Activated T-cell treated with anti-CD3 and anti-CD28 coated beads, Interleukin-2, amount 50 U/mL, for 72 hours (primary cell): Measurements from ENCODE around the gene SLC7A6OS. TPM values are rescaled to one million over a fixed set of nuclear protein-coding genes. Genes with fewer than 3 reads are reported as not detected.

Experiments used
- ATAC-seq, 2 donors: fragments of 150-1000 bp; cut with Tn5 transposase; replicated peaks in 1 of 2; 2 replicates each; pipeline ENCODE4 v1.10.0; 2021; ENCODE audit warnings: moderate library complexity in 2 of 2, mild to moderate bottlenecking in 1 of 2
- DNase-seq, 2 donors: peaks; one replicate each; pipeline ENCODE4 v3.0.0; 2021 to 2022; ENCODE audit warnings: mixed read lengths in 1 of 2
- H3K27ac Mint-ChIP-seq: one replicate; pipeline ENCODE4 v1.8.0; 2022; ENCODE audit warnings: mild to moderate bottlenecking, moderate library complexity, mixed read lengths
- H3K27me3 Mint-ChIP-seq: one replicate; pipeline ENCODE4 v1.8.0; 2022; ENCODE audit warnings: low read depth, mixed read lengths
- H3K36me3 Mint-ChIP-seq, 2 donors: one replicate each; pipeline ENCODE4 v1.8.0; 2022; ENCODE audit warnings: mixed read lengths in 2 of 2, mild to moderate bottlenecking in 1 of 2; ENCODE audit not compliant: insufficient read depth in 2 of 2
- H3K4me1 Mint-ChIP-seq: one replicate; pipeline ENCODE4 v1.8.0; 2022; ENCODE audit warnings: low read depth, mixed read lengths
- H3K4me3 Mint-ChIP-seq, 2 donors: one replicate each; pipeline ENCODE4 v1.8.0; 2022; ENCODE audit warnings: mild to moderate bottlenecking in 2 of 2, mixed read lengths in 2 of 2, moderate library complexity in 2 of 2
- H3K9me3 Mint-ChIP-seq, 2 donors: one replicate each; pipeline ENCODE4 v1.8.0; 2022; ENCODE audit warnings: mixed read lengths in 2 of 2
- total RNA-seq, 2 donors: library from RNA; stranded (reverse); gene quantifications; one replicate each; pipeline ENCODE4 v1.2.3, GENCODE V29; 2022

Gene SLC7A6OS
- total RNA-seq, 2 donors from 2014 or later = 21.9 to 25.8 TPM

- peak overlapping the region; percentile 31 for H3K27ac Mint-ChIP-seq
- ATAC-seq = no peak
- H3K36me3 Mint-ChIP-seq = peaks cover 17 to 25% of the 10 kb centered on the region in 2 donors
These were observed 24.4 kb upstream of the SLC7A6OS start for GRCh38 chr16:68335175-68335574.

GRCh38 chr16:68332411-68333121 lies 21.8 kb upstream of the SLC7A6OS start:
- H3K4me3 Mint-ChIP-seq = peak overlapping the region in 1 of 2 donors; percentile 16
- H3K9me3 Mint-ChIP-seq = no peaks in the 10 kb centered on the region
- peaks cover 30% of the 10 kb centered on the region for H3K4me1 Mint-ChIP-seq
- H3K36me3 Mint-ChIP-seq = peaks cover 9 to 24% of the 10 kb centered on the region in 2 donors
- H3K27ac Mint-ChIP-seq = peak overlapping the region; percentile 25
- DNase-seq (no peak), ATAC-seq (peak in 1 of 2 donors; percentile 8)
- H3K27me3 Mint-ChIP-seq = no peaks in the 10 kb centered on the region

More at GRCh38 chr16:68335175-68335574, 24.4 kb upstream of the SLC7A6OS start:
- Mint-ChIP-seq H3K4me3 (no peak overlapping the region), H3K9me3 (no peaks in the 10 kb centered on the region), H3K27me3 (no peaks in the 10 kb centered on the region), H3K4me1 (peaks cover 17% of the 10 kb centered on the region)
- no peak for DNase-seq

DNA sequence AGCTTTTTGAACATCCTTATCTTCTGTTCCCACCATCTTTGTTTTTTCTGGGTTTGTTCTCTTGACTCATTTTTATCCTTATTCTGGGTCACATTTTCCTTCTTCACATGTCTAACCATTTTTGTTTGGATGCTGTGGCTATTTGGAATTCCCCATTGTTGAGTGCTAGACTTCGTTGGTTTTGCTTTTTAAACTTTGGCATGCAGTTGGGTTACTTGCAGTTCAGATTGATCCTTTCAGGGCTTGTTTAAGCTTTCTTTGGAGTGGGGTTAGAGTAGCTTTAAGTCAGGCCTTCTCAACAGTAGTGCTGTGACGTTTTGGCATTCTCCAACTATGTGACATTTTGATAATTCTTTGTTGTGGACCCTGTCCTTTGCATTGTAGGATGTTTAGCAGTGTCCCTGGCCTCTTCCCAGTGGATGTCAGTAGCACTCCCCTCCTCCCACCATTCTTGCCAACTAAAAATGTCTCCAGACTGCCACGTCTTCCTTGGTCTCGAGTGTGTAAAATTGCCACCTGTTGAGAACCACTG lies 21.2 kb upstream of the SLC7A6OS start:
- H3K4me3 Mint-ChIP-seq = no peak overlapping the region
- ATAC-seq (no peak), DNase-seq (no peak)
- H3K27me3 Mint-ChIP-seq = no peaks in the 10 kb centered on the region
- peaks cover 36% of the 10 kb centered on the region for H3K4me1 Mint-ChIP-seq
- H3K27ac Mint-ChIP-seq = peak overlapping the region; percentile 25
- H3K36me3 Mint-ChIP-seq = peaks cover 8 to 22% of the 10 kb centered on the region in 2 donors
- no peaks in the 10 kb centered on the region for H3K9me3 Mint-ChIP-seq

DNA sequence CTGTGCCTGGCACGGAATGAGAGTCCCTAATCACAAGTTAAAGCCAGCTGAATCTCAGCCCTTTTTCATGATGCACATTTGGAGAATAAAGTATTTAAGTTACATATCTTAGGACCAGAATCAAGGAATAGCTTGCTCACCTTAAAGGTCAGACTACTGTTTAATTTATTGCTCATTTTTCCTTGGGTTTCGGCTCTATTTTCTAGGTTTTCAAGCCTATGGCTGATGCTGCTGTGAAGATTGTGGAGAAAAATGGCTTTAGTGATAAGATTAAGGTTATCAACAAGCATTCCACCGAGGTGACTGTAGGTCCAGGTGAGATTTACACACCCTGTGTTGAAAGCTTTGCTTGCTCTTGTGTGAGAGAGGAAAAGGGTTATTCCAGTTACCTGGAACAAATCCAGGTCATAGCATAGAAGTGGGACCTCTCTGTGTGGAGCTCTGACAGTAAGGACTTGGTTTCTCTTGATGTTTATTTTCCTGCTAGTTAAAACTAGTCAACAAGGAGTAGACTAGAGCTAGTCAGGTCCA lies 18.2 kb upstream of the SLC7A6OS start:
- no peak overlapping the region for H3K4me3 Mint-ChIP-seq
- H3K4me1 Mint-ChIP-seq = peaks cover 39% of the 10 kb centered on the region
- H3K36me3 Mint-ChIP-seq = peaks cover 5 to 25% of the 10 kb centered on the region in 2 donors
- no peaks in the 10 kb centered on the region for H3K9me3 Mint-ChIP-seq
- no peak overlapping the region for H3K27ac Mint-ChIP-seq
- DNase-seq = no peak
- H3K27me3 Mint-ChIP-seq = no peaks in the 10 kb centered on the region
- no peak for ATAC-seq

DNA sequence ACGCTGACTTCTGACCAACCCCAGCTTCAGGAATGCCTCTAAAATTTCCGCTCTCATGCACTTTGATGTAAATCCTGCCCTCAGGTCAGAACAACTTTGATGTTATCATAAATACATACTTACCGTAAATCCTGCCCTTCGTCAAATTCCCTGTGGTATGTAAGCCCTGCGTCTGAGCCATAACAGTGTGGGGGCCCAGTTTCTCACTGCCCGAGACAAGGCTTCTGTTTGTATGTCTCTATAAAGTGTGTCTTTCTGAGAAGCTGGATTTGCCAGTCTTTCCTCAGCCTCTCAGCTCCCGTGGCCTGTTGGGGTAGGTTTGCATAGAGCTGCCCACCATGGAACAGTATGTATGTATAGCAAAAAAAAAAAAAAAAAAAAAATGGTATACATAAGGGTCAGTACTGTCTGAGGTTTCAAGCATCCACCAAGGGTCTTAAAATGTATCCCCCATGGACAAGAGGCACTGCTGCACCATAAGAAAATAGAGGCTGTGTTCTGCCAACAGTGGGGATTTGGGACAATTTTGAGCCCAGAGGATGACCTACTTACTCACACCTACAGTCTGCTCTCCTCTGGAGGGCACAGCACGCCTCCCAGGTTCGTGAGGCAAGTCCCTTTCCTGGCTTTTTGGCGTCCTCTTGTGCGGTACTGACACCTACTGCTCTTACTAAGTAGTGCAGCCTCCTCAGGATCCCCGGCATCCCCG lies 17.6 kb upstream of the SLC7A6OS start:
- H3K4me3 Mint-ChIP-seq = no peak overlapping the region
- H3K9me3 Mint-ChIP-seq = no peaks in the 10 kb centered on the region
- H3K4me1 Mint-ChIP-seq = peaks cover 39% of the 10 kb centered on the region
- H3K27me3 Mint-ChIP-seq = no peaks in the 10 kb centered on the region
- DNase-seq (peak; percentile 81 to 83), ATAC-seq (peak; percentile 98 to 99)
- no peak overlapping the region for H3K27ac Mint-ChIP-seq
- peaks cover 5 to 29% of the 10 kb centered on the region in 2 donors for H3K36me3 Mint-ChIP-seq

DNA sequence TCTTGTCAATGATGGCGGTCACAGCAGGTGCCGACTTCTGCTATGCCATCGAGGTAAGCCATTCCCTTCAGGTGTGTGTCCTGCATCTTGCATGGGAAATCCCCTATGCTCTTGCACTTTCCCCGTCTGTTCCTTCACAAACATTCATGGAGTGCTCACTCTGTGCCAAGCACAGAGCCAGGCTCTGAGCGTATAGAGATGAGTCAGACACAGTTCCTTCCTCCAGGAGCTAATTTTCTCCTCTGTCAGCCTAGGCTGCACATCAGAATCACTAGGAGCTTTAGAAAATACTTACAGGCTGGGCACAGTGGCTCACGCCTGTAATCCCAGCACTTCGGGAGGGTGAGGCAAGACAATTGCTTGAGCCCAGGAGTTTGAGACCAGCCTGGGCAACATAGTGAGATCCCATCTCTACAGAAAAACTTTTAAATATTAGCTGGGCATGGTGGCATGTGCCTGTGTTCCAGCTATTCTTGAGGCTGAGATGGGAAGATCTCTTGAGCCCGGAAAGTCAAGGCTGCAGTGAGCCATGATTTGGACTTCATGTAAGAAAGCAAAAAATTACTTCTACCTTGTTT lies 14.1 kb upstream of the SLC7A6OS start:
- ATAC-seq (no peak), DNase-seq (no peak)
- H3K4me3 Mint-ChIP-seq = no peak overlapping the region
- H3K36me3 Mint-ChIP-seq = peaks cover 2 to 26% of the 10 kb centered on the region in 2 donors
- no peaks in the 10 kb centered on the region for H3K9me3 Mint-ChIP-seq
- no peak overlapping the region for H3K27ac Mint-ChIP-seq
- H3K27me3 Mint-ChIP-seq = no peaks in the 10 kb centered on the region
- peaks cover 27% of the 10 kb centered on the region for H3K4me1 Mint-ChIP-seq

- ATAC-seq = no peak
- Mint-ChIP-seq H3K4me1 (peaks cover 33% of the 10 kb centered on the region), H3K4me3 (no peak overlapping the region), H3K36me3 (peaks cover 2 to 28% of the 10 kb centered on the region in 2 donors), H3K9me3 (no peaks in the 10 kb centered on the region), H3K27ac (no peak overlapping the region), H3K27me3 (no peaks in the 10 kb centered on the region)
- no peak for DNase-seq
These were observed 13.6 kb upstream of the SLC7A6OS start for GRCh38 chr16:68324336-68324735.

DNA sequence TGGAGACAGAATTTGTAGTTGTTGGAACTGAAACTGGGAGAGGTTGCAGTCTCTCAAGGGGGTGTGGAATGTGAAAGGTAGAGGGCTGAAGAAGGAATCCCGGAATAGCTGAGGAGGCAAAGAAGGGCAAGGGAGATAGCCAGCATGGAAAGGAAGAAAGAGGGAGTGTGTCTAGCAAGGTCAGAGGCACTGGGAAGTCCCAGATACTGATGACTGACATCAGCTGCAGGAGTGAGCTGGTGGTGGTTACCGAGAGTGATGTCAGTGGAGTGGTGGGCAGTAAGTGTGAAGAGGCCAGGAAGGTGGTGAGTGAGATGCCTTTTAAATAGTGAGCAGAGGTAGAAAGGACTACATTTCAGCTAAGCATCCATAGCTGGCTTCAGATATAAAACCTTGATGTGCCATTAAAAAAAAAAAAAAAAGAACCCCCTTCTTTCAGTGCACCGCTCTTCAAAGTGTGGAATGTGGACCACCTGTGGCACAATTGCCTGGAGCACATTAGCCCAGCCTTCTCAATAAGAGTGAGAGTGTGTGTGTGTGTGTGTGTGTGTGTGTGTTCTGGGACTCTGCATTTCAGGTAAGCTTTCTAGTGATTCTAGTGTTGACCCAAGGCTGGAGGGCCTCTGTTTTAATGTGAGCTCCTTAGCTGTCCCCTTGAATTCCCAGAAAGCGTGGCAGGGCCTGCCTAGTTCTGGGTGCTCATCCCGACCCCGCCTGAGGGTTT lies 8.6 kb upstream of the SLC7A6OS start:
- Mint-ChIP-seq H3K4me3 (peak overlapping the region; percentile 59 to 71), H3K36me3 (peaks cover 1 to 28% of the 10 kb centered on the region in 2 donors), H3K9me3 (no peaks in the 10 kb centered on the region), H3K4me1 (peaks cover 26% of the 10 kb centered on the region), H3K27ac (peak overlapping the region; percentile 72), H3K27me3 (no peaks in the 10 kb centered on the region)
- ATAC-seq (peak; percentile 100), DNase-seq (peak; percentile 77 to 79)

DNA sequence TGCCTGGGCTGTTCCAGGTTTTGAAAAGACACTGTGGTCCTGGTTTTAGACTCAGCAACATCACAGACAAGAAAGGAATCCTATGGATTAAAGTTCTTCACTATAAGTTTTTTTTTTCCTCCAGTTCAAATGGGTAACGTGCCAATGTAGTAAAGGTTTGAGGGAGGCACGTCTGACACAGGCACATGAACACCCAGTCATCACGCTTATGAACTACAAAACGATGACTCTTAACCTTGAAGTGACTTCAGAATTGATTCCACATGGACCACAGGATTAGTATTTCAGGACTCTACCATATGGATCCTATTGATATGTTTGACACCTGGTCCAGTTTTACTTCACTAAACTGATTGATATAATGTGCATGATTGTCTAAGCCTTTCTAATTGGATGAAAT lies 2.4 kb upstream of the SLC7A6OS start:
- Mint-ChIP-seq H3K27me3 (no peaks in the 10 kb centered on the region), H3K4me3 (peak overlapping the region; percentile 9 to 39), H3K9me3 (no peaks in the 10 kb centered on the region), H3K4me1 (peaks cover 39% of the 10 kb centered on the region), H3K27ac (no peak overlapping the region), H3K36me3 (peaks cover 6 to 10% of the 10 kb centered on the region in 2 donors)
- ATAC-seq = no peak
- no peak for DNase-seq

GRCh38 chr16:68310437-68310773 lies 341 bp downstream of the SLC7A6OS start:
- H3K9me3 Mint-ChIP-seq = no peaks in the 10 kb centered on the region
- H3K4me3 Mint-ChIP-seq = peak overlapping the region; percentile 86 to 91
- peaks cover 45% of the 10 kb centered on the region for H3K4me1 Mint-ChIP-seq
- H3K27me3 Mint-ChIP-seq = no peaks in the 10 kb centered on the region
- ATAC-seq (no peak), DNase-seq (no peak)
- H3K27ac Mint-ChIP-seq = peak overlapping the region; percentile 85
- H3K36me3 Mint-ChIP-seq = peaks cover 6 to 13% of the 10 kb centered on the region in 2 donors

GRCh38 chr16:68309799-68310198 lies 947 bp downstream of the SLC7A6OS start:
- Mint-ChIP-seq H3K27me3 (no peaks in the 10 kb centered on the region), H3K4me3 (peak overlapping the region; percentile 86 to 91), H3K36me3 (peaks cover 6 to 14% of the 10 kb centered on the region in 2 donors), H3K27ac (peak overlapping the region; percentile 85), H3K9me3 (no peaks in the 10 kb centered on the region), H3K4me1 (peaks cover 45% of the 10 kb centered on the region)
- ATAC-seq = no peak
- DNase-seq = no peak

DNA sequence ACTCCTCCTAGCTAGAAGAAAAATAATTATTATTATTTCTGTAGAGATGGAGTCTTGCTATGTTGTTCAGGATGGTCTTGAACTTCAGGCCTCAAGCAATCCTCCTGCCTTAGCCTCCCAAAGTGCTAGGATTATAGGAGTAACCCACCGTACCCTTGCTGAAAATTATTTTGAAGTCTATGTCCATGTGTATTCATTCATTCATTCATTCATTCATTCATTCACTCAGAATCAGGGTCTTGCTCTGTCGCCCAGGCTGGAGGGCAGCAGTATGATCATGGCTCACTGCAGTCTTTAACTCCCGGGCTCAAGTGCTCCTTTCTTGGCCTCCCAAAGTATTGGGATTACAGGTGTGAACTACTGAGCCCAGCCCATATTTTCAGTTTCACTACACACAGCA lies 4.1 kb downstream of the SLC7A6OS start:
- Mint-ChIP-seq H3K36me3 (peaks cover 8 to 31% of the 10 kb centered on the region in 2 donors), H3K27me3 (no peaks in the 10 kb centered on the region), H3K27ac (peak overlapping the region; percentile 1), H3K4me3 (no peak overlapping the region), H3K4me1 (peaks cover 24% of the 10 kb centered on the region), H3K9me3 (no peaks in the 10 kb centered on the region)
- ATAC-seq (no peak), DNase-seq (no peak)
